OCI-LY1 (cell line): ENCODE data around the gene HES5.

ENCODE experiments used
- H2AFZ ChIP-seq: fragments of 200-600 bp; sonication (generic), shearing (Covaris generic); 2 replicates; pipeline ENCODE4 v1.6.0; 2014; ENCODE audit warnings: antibody characterized with exemption, mild to moderate bottlenecking, low read length
- H3F3A ChIP-seq: fragments of 200-600 bp; sonication (generic), shearing (Covaris generic); 2 replicates; pipeline ENCODE4 v1.6.0; 2014; ENCODE audit warnings: mild to moderate bottlenecking, antibody characterized with exemption, low read length, moderate library complexity; ENCODE audit not compliant: insufficient read depth
- H3K27ac ChIP-seq: fragments of 200-600 bp; sonication (generic); 2 replicates; pipeline ENCODE4 v1.5.1; 2014; ENCODE audit warnings: low read length, mixed run types, mild to moderate bottlenecking, low read depth; ENCODE audit not compliant: poor library complexity, severe bottlenecking
- H3K27me3 ChIP-seq: fragments of 200-600 bp; sonication (generic); 2 replicates; pipeline ENCODE4 v1.6.0; 2014; ENCODE audit warnings: antibody characterized with exemption, mild to moderate bottlenecking, low read length, moderate library complexity; ENCODE audit not compliant: insufficient read depth
- H3K36me3 ChIP-seq: fragments of 200-600 bp; sonication (generic); 2 replicates; pipeline ENCODE4 v1.6.1; 2014; ENCODE audit warnings: mild to moderate bottlenecking, antibody characterized with exemption, low read length, moderate library complexity, mixed read lengths; ENCODE audit not compliant: insufficient read depth
- H3K4me1 ChIP-seq: fragments of 200-600 bp; sonication (generic); 2 replicates; pipeline ENCODE4 v1.5.1; 2014; ENCODE audit warnings: mild to moderate bottlenecking, low read length, moderate library complexity; ENCODE audit not compliant: insufficient read depth, severe bottlenecking
- H3K4me2 ChIP-seq: fragments of 200-600 bp; sonication (generic), shearing (Covaris generic); 2 replicates; pipeline ENCODE4 v1.6.1; 2014; ENCODE audit warnings: low read length
- H3K4me3 ChIP-seq: fragments of 200-600 bp; sonication (generic); 2 replicates; pipeline ENCODE4 v1.5.1; 2014; ENCODE audit warnings: low read length, low read depth, mild to moderate bottlenecking, mixed read lengths; ENCODE audit not compliant: poor library complexity, severe bottlenecking
- H3K79me2 ChIP-seq: fragments of 200-600 bp; shearing (Covaris generic); 2 replicates; pipeline ENCODE4 v1.6.1; 2016; ENCODE audit warnings: mixed run types, low read length, mixed read lengths; ENCODE audit not compliant: insufficient read depth
- H3K9ac ChIP-seq: fragments of 200-600 bp; sonication (generic), shearing (Covaris generic); 2 replicates; pipeline ENCODE4 v1.6.1; 2014; ENCODE audit warnings: mild to moderate bottlenecking, low read length, mixed read lengths
- H3K9me2 ChIP-seq: fragments of 200-600 bp; sonication (generic), shearing (Covaris generic); 2 replicates; pipeline ENCODE4 v1.6.1; 2014; ENCODE audit warnings: low read depth, mild to moderate bottlenecking, low read length, mixed read lengths
- H3K9me3 ChIP-seq: fragments of 200-600 bp; shearing (Covaris generic); 2 replicates; pipeline ENCODE4 v1.6.1; 2014; ENCODE audit warnings: low read length, mixed read lengths
- H4K20me1 ChIP-seq: fragments of 200-600 bp; sonication (generic), shearing (Covaris generic); 2 replicates; pipeline ENCODE4 v1.6.0; 2016; ENCODE audit warnings: mild to moderate bottlenecking, low read length; ENCODE audit not compliant: insufficient read depth
- EZH2 ChIP-seq: fragments of 200-600 bp; sonication (generic), shearing (Covaris generic); IDR thresholded peaks from 2 replicates; pipeline ENCODE4 v1.8.0; 2017; ENCODE audit warnings: borderline replicate concordance, mixed run types, mild to moderate bottlenecking, antibody characterized with exemption, low read length, moderate library complexity, mixed read lengths
- TF ChIP-seq, protein P1 (sequence below): fragments of 200-600 bp; sonication (generic), shearing (Covaris generic); IDR thresholded peaks from 2 replicates; pipeline ENCODE4 v1.5.1; 2017; ENCODE audit warnings: mild to moderate bottlenecking, antibody characterized with exemption, low read length, moderate library complexity, mixed read lengths

The HES5 gene

DNA sequence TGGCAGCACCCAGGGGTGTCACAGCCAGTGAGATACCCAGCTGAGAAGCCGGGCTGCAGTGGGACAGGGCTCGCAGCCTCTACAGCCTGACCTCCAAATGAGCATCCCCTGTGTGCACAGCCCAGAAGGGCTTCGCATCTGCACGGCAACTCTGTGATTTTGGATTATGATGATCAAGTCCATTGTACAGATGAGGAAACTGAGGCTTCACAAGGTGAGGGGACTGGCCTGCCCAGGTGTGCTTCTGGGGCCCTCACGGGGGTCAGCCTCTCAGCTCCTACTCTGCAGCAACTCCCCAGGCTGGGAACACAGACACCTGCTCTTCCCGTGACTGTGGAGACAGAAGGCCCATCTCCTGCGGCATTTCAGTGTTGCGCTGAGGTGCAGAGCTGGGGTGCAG, 8.8 kb upstream of the HES5 start:
- H4K20me1 ChIP-seq = no peaks in the 10 kb centered on the region
- no peaks in the 10 kb centered on the region for H3K9me3 ChIP-seq
- H3F3A ChIP-seq = no peaks in the 10 kb centered on the region
- no peaks in the 10 kb centered on the region for H3K36me3 ChIP-seq
- no peaks in the 10 kb centered on the region for H3K4me1 ChIP-seq
- H3K9ac ChIP-seq = no peak overlapping the region
- H3K27ac ChIP-seq = no peak overlapping the region
- no peak overlapping the region for H3K4me3 ChIP-seq
- H3K9me2 ChIP-seq = no peaks in the 10 kb centered on the region
- 0 out of 2 replicates have a peak, but pooled peaks cover 15% of the 10 kb centered on the region for H3K27me3 ChIP-seq
- H3K79me2 ChIP-seq = no peaks in the 10 kb centered on the region
- H3K4me2 ChIP-seq = no peak overlapping the region
- no peak for TF ChIP-seq EZH2
- TF ChIP-seq, protein P1, sequence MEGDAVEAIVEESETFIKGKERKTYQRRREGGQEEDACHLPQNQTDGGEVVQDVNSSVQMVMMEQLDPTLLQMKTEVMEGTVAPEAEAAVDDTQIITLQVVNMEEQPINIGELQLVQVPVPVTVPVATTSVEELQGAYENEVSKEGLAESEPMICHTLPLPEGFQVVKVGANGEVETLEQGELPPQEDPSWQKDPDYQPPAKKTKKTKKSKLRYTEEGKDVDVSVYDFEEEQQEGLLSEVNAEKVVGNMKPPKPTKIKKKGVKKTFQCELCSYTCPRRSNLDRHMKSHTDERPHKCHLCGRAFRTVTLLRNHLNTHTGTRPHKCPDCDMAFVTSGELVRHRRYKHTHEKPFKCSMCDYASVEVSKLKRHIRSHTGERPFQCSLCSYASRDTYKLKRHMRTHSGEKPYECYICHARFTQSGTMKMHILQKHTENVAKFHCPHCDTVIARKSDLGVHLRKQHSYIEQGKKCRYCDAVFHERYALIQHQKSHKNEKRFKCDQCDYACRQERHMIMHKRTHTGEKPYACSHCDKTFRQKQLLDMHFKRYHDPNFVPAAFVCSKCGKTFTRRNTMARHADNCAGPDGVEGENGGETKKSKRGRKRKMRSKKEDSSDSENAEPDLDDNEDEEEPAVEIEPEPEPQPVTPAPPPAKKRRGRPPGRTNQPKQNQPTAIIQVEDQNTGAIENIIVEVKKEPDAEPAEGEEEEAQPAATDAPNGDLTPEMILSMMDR = no peak
- H2AFZ ChIP-seq = no peak overlapping the region

DNA sequence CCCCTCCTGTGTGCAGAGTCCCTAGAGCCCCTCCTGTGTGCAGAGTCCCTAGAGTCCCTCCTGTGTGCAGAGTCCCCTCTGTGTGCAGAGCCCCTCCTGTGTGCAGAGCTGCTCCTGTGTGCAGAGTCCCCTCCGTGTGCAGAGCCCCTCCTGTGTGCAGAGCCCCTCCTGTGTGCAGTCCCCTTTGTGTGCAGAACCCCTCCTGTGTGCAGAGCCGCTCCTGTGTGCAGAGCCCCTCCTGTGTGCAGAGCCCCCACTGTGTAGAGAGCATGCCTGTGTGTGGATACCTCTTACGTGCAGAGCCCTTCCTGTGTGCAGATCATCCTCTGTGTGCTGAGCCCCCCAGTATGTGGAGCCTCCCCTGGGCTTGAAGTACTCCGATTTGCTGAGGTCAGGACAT, 8.3 kb upstream of the HES5 start:
- Histone ChIP-seq H3K9me3 (no peaks in the 10 kb centered on the region), H3K27me3 (0 out of 2 replicates have a peak, but pooled peaks cover 15% of the 10 kb centered on the region)
- no peak for TF ChIP-seq EZH2
- TF ChIP-seq, protein P1 = no peak

DNA sequence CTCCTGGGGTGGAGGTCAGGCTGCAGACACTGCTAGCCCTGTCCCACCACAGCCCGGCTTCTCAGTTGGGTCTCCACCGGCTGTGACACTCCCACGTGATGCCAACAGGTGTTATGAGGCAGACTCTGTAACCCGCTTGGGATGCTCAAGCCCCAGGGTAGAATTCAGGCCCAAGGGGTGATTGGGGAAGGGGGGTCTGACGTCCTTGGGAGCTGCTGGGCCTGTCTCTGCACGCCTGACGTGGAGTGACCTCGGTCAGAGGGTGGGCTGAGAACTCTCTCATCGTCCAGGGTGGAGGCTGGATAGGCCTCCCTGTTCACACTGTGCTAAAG, 7.7 kb upstream of the HES5 start:
- Histone ChIP-seq H3K9ac (no peak overlapping the region), H3K27me3 (0 out of 2 replicates have a peak, but pooled peaks cover 15% of the 10 kb centered on the region), H3K4me2 (no peak overlapping the region), H3F3A (no peaks in the 10 kb centered on the region), H2AFZ (no peak overlapping the region), H3K4me3 (no peak overlapping the region), H4K20me1 (no peaks in the 10 kb centered on the region), H3K9me2 (no peaks in the 10 kb centered on the region), H3K79me2 (no peaks in the 10 kb centered on the region), H3K36me3 (no peaks in the 10 kb centered on the region), H3K27ac (no peak overlapping the region), H3K4me1 (no peaks in the 10 kb centered on the region), H3K9me3 (no peaks in the 10 kb centered on the region)
- TF ChIP-seq EZH2 = no peak
- TF ChIP-seq, protein P1 = no peak

More for the DNA sequence above, 8.3 kb upstream of the HES5 start:
- no peak overlapping the region for H3K9ac ChIP-seq
- H3K79me2 ChIP-seq = no peaks in the 10 kb centered on the region
- H3K4me3 ChIP-seq = no peak overlapping the region
- no peaks in the 10 kb centered on the region for H3F3A ChIP-seq
- no peak overlapping the region for H3K4me2 ChIP-seq
- H3K4me1 ChIP-seq = no peaks in the 10 kb centered on the region
- no peaks in the 10 kb centered on the region for H3K36me3 ChIP-seq
- no peaks in the 10 kb centered on the region for H3K9me2 ChIP-seq
- H3K27ac ChIP-seq = no peak overlapping the region
- no peak overlapping the region for H2AFZ ChIP-seq
- no peaks in the 10 kb centered on the region for H4K20me1 ChIP-seq
